ENCODE measurements around the gene PINK1.

DNA sequence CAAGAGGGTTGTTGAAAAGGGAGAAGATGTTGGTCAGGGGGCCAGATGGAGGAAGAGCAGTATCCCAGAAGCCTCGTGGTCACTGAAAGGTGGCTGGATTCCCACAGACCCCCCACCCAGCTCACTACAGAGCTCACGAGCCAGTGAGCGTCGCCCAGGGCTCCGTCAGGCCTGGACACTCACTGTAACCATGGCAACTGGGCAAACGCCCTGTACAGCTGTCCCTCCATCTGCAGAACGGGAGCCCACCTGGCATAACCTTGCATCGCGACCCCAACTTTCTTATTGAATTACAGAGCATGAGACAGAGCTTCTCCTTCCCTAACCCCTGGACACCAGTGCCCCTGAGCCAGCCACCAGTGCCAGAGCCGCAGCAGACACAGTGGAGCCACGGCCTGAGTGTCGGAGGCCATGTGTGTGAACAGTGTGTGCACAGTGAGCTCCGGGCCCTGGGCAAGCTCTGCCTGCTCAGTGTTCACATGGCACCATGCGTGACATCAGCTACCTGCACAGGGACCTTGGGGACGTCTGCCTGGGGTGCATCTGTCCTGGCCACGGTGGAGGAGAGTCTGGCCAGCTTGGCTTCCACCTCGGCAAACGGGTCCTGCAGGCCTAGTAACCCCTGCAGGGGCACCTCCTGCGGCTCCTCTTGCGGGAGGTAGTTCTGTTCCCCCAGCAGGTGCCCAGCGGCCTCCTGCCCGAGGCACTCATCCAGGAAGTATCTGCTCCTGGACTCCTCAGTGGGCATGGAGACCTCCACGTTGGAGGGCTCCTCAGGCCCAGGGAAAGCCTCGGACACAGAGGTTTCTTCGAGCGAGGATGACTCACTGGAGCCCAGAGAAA lies 53.8 kb downstream of the PINK1 start:
- TF ChIP-seq, protein P1, sequence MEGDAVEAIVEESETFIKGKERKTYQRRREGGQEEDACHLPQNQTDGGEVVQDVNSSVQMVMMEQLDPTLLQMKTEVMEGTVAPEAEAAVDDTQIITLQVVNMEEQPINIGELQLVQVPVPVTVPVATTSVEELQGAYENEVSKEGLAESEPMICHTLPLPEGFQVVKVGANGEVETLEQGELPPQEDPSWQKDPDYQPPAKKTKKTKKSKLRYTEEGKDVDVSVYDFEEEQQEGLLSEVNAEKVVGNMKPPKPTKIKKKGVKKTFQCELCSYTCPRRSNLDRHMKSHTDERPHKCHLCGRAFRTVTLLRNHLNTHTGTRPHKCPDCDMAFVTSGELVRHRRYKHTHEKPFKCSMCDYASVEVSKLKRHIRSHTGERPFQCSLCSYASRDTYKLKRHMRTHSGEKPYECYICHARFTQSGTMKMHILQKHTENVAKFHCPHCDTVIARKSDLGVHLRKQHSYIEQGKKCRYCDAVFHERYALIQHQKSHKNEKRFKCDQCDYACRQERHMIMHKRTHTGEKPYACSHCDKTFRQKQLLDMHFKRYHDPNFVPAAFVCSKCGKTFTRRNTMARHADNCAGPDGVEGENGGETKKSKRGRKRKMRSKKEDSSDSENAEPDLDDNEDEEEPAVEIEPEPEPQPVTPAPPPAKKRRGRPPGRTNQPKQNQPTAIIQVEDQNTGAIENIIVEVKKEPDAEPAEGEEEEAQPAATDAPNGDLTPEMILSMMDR (IDR thresholded peaks at IDR 0.05; ENCODE audit: low read length): no peak
- no peak for TF ChIP-seq EZH2 (IDR thresholded peaks at IDR 0.05; ENCODE audit: borderline replicate concordance, low read length)

Measured in OCI-LY1 (cell line).